PC-9 (cell line): ENCODE data around the gene FOXN3. TPM values are rescaled to one million over a fixed set of nuclear protein-coding genes. Genes with fewer than 3 reads are reported as not detected.

Source experiments
- BruUV-seq: library from RNA; stranded (reverse); fragments of 400-500 nt; replicated peaks from 2 replicates; lab custom pipeline; 2021; lab: Mats Ljungman, UMichigan
- CTCF ChIA-PET: fragments of 300-600 bp; sonication (Branson Sonifier 250); formaldehyde crosslinking; loops from one replicate; lab custom pipeline; 2022; ENCODE audit warnings: antibody characterized with exemption; lab: Charles Lee
- POLR2A ChIA-PET: fragments of 300-600 bp; sonication (Branson Sonifier 250); formaldehyde crosslinking; loops from one replicate; lab custom pipeline; 2022; ENCODE audit warnings: antibody characterized with exemption; ENCODE audit not compliant: unreplicated experiment; lab: Charles Lee
- DNase-seq, 2 experiments: peaks; one replicate each; pipeline versions ENCODE4 v3.0.0 to v3.0.0-alpha.2; 2015 to 2022; ENCODE audit warnings: mixed read lengths in 1 of 2
- H2AFZ ChIP-seq: fragments of 200-600 bp; sonication (generic); 2 replicates; pipeline ENCODE4 v1.8.1; 2017; ENCODE audit warnings: antibody characterized with exemption
- H3F3A ChIP-seq: fragments of 200-600 bp; sonication (generic); 2 replicates; pipeline ENCODE4 v1.8.1; 2017; ENCODE audit warnings: antibody characterized with exemption, mild to moderate bottlenecking, low read depth; ENCODE audit not compliant: insufficient read depth
- H3K27ac ChIP-seq: fragments of 200-600 bp; sonication (generic); 2 replicates; pipeline ENCODE4 v1.6.1; 2016; ENCODE audit warnings: mixed run types
- H3K27me3 ChIP-seq: fragments of 200-600 bp; sonication (generic); 2 replicates; pipeline ENCODE4 v1.6.1; 2016; ENCODE audit warnings: low read depth, mixed run types; ENCODE audit not compliant: insufficient read depth
- H3K36me3 ChIP-seq: fragments of 200-600 bp; sonication (generic); 2 replicates; pipeline ENCODE4 v1.6.1; 2016; ENCODE audit warnings: low read depth, mixed run types
- H3K4me1 ChIP-seq: fragments of 200-600 bp; sonication (generic); replicated peaks from 2 replicates; pipeline ENCODE4 v1.6.1; 2016; ENCODE audit warnings: mixed run types; ENCODE audit not compliant: insufficient read depth
- H3K4me2 ChIP-seq: fragments of 200-600 bp; sonication (generic); 2 replicates; pipeline ENCODE4 v1.6.1; 2017; ENCODE audit warnings: mixed run types
- H3K4me3 ChIP-seq: fragments of 200-600 bp; sonication (generic); 2 replicates; pipeline ENCODE4 v1.6.1; 2016; ENCODE audit warnings: mixed run types
- H3K79me2 ChIP-seq: fragments of 200-600 bp; sonication (generic); 2 replicates; pipeline ENCODE4 v1.6.1; 2017; ENCODE audit warnings: low read depth, mixed run types
- H3K9me2 ChIP-seq: fragments of 200-600 bp; sonication (generic); 2 replicates; pipeline ENCODE4 v1.8.1; 2017; ENCODE audit warnings: mild to moderate bottlenecking; ENCODE audit not compliant: insufficient read depth
- H3K9me3 ChIP-seq: fragments of 200-600 bp; sonication (generic); 2 replicates; pipeline ENCODE4 v1.8.1; 2016; ENCODE audit warnings: low read depth; ENCODE audit not compliant: insufficient read depth
- H4K20me1 ChIP-seq: fragments of 200-600 bp; sonication (generic); 2 replicates; pipeline ENCODE4 v1.8.1; 2017; ENCODE audit not compliant: insufficient read depth
- CTCF ChIP-seq: fragments of 200-600 bp; sonication (generic); conservative IDR thresholded peaks from 2 replicates; pipeline ENCODE4 v1.6.1; 2017; ENCODE audit warnings: mixed run types, antibody characterized with exemption, mild to moderate bottlenecking, moderate library complexity
- EZH2 ChIP-seq: fragments of 200-600 bp; sonication (generic); IDR thresholded peaks from 2 replicates; pipeline ENCODE4 v1.8.0; 2017; ENCODE audit warnings: antibody characterized with exemption, low read depth
- intact Hi-C: fragments of 100-400 bp; cut with micrococcal nuclease; formaldehyde crosslinking; loops from one replicate; pipeline ENCODE4 v1.10.0; 2022; ENCODE audit not compliant: unreplicated experiment
- total RNA-seq: library from RNA; stranded (reverse); gene quantifications from 2 replicates; pipeline ENCODE4 v1.2.3, GENCODE V29; 2021

The FOXN3 gene
- total RNA-seq, 1 experiment from 2014 or later = 4.2 TPM

- H3K9me2 ChIP-seq = no peaks in the 10 kb centered on the region
- DNase-seq = no peak
- no TSS peak for BruUV-seq
- H3K79me2 ChIP-seq = no peaks in the 10 kb centered on the region
- H3K9me3 ChIP-seq = no peaks in the 10 kb centered on the region
- no peak overlapping the region for H3K4me3 ChIP-seq
- no peaks in the 10 kb centered on the region for H3F3A ChIP-seq
- POLR2A ChIA-PET = no interaction called here
- H4K20me1 ChIP-seq = no peaks in the 10 kb centered on the region
- H3K36me3 ChIP-seq = no peaks in the 10 kb centered on the region
- intact Hi-C loops = no loop called here
- no peak for TF ChIP-seq EZH2
- no peak for TF ChIP-seq CTCF
- no peak overlapping the region for H3K27ac ChIP-seq
- H3K27me3 ChIP-seq = peaks cover 42% of the 10 kb centered on the region
- CTCF ChIA-PET = no interaction called here
- H2AFZ ChIP-seq = no peak overlapping the region
- H3K4me1 ChIP-seq = no peaks in the 10 kb centered on the region
- no peak overlapping the region for H3K4me2 ChIP-seq
These were observed 218.3 kb downstream of the FOXN3 start for GRCh38 chr14:89198544-89199329.

GRCh38 chr14:89197623-89198022, 219.4 kb downstream of the FOXN3 start:
- Histone ChIP-seq H3K4me1 (no peaks in the 10 kb centered on the region), H3K27me3 (peaks cover 36% of the 10 kb centered on the region), H3F3A (no peaks in the 10 kb centered on the region), H3K36me3 (no peaks in the 10 kb centered on the region), H3K4me3 (no peak overlapping the region), H3K9me3 (no peaks in the 10 kb centered on the region), H3K27ac (no peak overlapping the region), H2AFZ (no peak overlapping the region), H3K9me2 (no peaks in the 10 kb centered on the region), H3K4me2 (no peak overlapping the region), H4K20me1 (no peaks in the 10 kb centered on the region), H3K79me2 (no peaks in the 10 kb centered on the region)
- TF ChIP-seq EZH2 (no peak), CTCF (no peak)
- POLR2A ChIA-PET = no interaction called here
- intact Hi-C loops = no loop called here
- BruUV-seq = no TSS peak
- DNase-seq = no peak
- CTCF ChIA-PET = no interaction called here

- H3K4me1 ChIP-seq = no peaks in the 10 kb centered on the region
- no peaks in the 10 kb centered on the region for H3K9me2 ChIP-seq
- no peak overlapping the region for H3K4me3 ChIP-seq
- intact Hi-C loops = no loop called here
- no peak for TF ChIP-seq EZH2
- no peak for TF ChIP-seq CTCF
- no peaks in the 10 kb centered on the region for H3K9me3 ChIP-seq
- BruUV-seq = no TSS peak
- no peak overlapping the region for H3K27ac ChIP-seq
- no peaks in the 10 kb centered on the region for H3K36me3 ChIP-seq
- H3K4me2 ChIP-seq = no peak overlapping the region
- ChIA-PET POLR2A (no interaction called here), CTCF (no interaction called here)
- H2AFZ ChIP-seq = no peak overlapping the region
- H3K27me3 ChIP-seq = peaks cover 36% of the 10 kb centered on the region
- H3K79me2 ChIP-seq = no peaks in the 10 kb centered on the region
- H3F3A ChIP-seq = no peaks in the 10 kb centered on the region
- no peaks in the 10 kb centered on the region for H4K20me1 ChIP-seq
- DNase-seq = no peak
These were observed 220.5 kb downstream of the FOXN3 start for GRCh38 chr14:89196545-89196944.
